Endodermal cell (in vitro differentiated cells): Measurements from ENCODE around the gene CHST11. TPM values are rescaled to one million over a fixed set of nuclear protein-coding genes. Genes with fewer than 3 reads are reported as not detected.

Experiments
- DNase-seq: peaks from one replicate; pipeline ENCODE4 v3.0.0-alpha.2; 2017
- H3K27ac ChIP-seq: 2 replicates; pipeline ENCODE4 v1.5.1; 2013; ENCODE audit warnings: mild to moderate bottlenecking, low read depth, low read length, moderate library complexity
- H3K27me3 ChIP-seq: 2 replicates; pipeline ENCODE4 v1.6.1; 2013; ENCODE audit warnings: mild to moderate bottlenecking, low read length, moderate library complexity; ENCODE audit not compliant: insufficient read depth, control insufficient read depth, poor library complexity, severe bottlenecking
- H3K36me3 ChIP-seq: 2 replicates; pipeline ENCODE4 v1.7.0; 2013; ENCODE audit warnings: mild to moderate bottlenecking, low read length, moderate library complexity; ENCODE audit not compliant: control insufficient read depth, insufficient read depth
- H3K4me1 ChIP-seq: one replicate; pipeline ENCODE4 v1.7.0; 2013; ENCODE audit warnings: low read length; ENCODE audit not compliant: control insufficient read depth, insufficient read depth
- H3K4me3 ChIP-seq: 2 replicates; pipeline ENCODE4 v1.5.1; 2013; ENCODE audit warnings: mild to moderate bottlenecking, low read length, moderate library complexity
- H3K9ac ChIP-seq: 2 replicates; pipeline ENCODE4 v1.6.1; 2013; ENCODE audit warnings: mild to moderate bottlenecking, low read length, moderate library complexity; ENCODE audit not compliant: poor library complexity, severe bottlenecking; ENCODE audit errors: extremely low read depth
- H3K9me3 ChIP-seq: 2 replicates; pipeline ENCODE4 v1.6.1; 2013; ENCODE audit warnings: mild to moderate bottlenecking, low read length, moderate library complexity; ENCODE audit not compliant: control insufficient read depth
- H3K27ac Mint-ChIP-seq: 2 replicates; pipeline ENCODE4 v1.8.0; 2020; ENCODE audit warnings: mixed read lengths
- H3K27me3 Mint-ChIP-seq: 2 replicates; pipeline ENCODE4 v1.8.0; 2021; ENCODE audit warnings: mild to moderate bottlenecking, mixed read lengths; ENCODE audit not compliant: insufficient read depth
- H3K36me3 Mint-ChIP-seq: 2 replicates; pipeline ENCODE4 v1.8.0; 2020; ENCODE audit warnings: low read depth, mixed read lengths
- H3K4me1 Mint-ChIP-seq: 2 replicates; pipeline ENCODE4 v1.8.0; 2020; ENCODE audit warnings: mixed read lengths
- H3K4me3 Mint-ChIP-seq: 2 replicates; pipeline ENCODE4 v1.8.0; 2020; ENCODE audit warnings: mild to moderate bottlenecking, moderate library complexity, mixed read lengths
- H3K9me3 Mint-ChIP-seq: 2 replicates; pipeline ENCODE4 v1.8.0; 2020; ENCODE audit warnings: mild to moderate bottlenecking, mixed read lengths
- WGBS, 2 experiments: methylation state at CpG; one replicate each; pipeline versions ENCODE4 v1.1.5 to v1.1.7; 2013; ENCODE audit warnings: missing lambda C conversion rate in 2 of 2, mixed read lengths in 1 of 2; ENCODE audit not compliant: insufficient coverage in 1 of 2, insufficient read length in 1 of 2; 5-methylcytosine and 5-hydroxymethylcytosine counted together
- total RNA-seq, 2 donors: library from RNA; stranded (reverse); fragmentation: NEBNext Ultra II Directional in 1 of 2; extraction: Animal tissue kit (Norgen Biotek cat#: 25700) in 1 of 2; gene quantifications; 2 replicates in 1 of 2; 3 replicates in 1 of 2; pipeline ENCODE4 v1.2.1, GENCODE V29; 2021
- TF ChIP-seq, protein P1 (sequence below): fragments of 200-600 bp; sonication (generic); conservative IDR thresholded peaks from 2 replicates; pipeline ENCODE4 v1.5.0; 2021; ENCODE audit warnings: antibody characterized with exemption, mild to moderate bottlenecking

The CHST11 gene
- total RNA-seq, 2 donors from 2014 or later: 30.7 to 36.2 TPM

GRCh38 chr12:104520242-104520900 is 63.6 kb downstream of the CHST11 start:
- H3K4me1 ChIP-seq: peaks cover 11% of the 10 kb centered on the region
- H3K36me3 Mint-ChIP-seq: no peaks in the 10 kb centered on the region
- H3K4me1 Mint-ChIP-seq: peaks cover 45% of the 10 kb centered on the region
- H3K27me3 Mint-ChIP-seq: no peaks in the 10 kb centered on the region
- H3K27ac ChIP-seq: no peak overlapping the region
- DNase-seq: no peak
- TF ChIP-seq, protein P1, sequence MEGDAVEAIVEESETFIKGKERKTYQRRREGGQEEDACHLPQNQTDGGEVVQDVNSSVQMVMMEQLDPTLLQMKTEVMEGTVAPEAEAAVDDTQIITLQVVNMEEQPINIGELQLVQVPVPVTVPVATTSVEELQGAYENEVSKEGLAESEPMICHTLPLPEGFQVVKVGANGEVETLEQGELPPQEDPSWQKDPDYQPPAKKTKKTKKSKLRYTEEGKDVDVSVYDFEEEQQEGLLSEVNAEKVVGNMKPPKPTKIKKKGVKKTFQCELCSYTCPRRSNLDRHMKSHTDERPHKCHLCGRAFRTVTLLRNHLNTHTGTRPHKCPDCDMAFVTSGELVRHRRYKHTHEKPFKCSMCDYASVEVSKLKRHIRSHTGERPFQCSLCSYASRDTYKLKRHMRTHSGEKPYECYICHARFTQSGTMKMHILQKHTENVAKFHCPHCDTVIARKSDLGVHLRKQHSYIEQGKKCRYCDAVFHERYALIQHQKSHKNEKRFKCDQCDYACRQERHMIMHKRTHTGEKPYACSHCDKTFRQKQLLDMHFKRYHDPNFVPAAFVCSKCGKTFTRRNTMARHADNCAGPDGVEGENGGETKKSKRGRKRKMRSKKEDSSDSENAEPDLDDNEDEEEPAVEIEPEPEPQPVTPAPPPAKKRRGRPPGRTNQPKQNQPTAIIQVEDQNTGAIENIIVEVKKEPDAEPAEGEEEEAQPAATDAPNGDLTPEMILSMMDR: no peak
- no peaks in the 10 kb centered on the region for H3K36me3 ChIP-seq
- no peak overlapping the region for H3K9ac ChIP-seq
- H3K9me3 Mint-ChIP-seq: no peaks in the 10 kb centered on the region
- no peaks in the 10 kb centered on the region for H3K9me3 ChIP-seq
- H3K4me3 ChIP-seq: no peak overlapping the region
- 79 to 89% methylated on average over 2 to 4 of the region's 4 CpGs for WGBS, 2 experiments
- no peak overlapping the region for H3K4me3 Mint-ChIP-seq
- H3K27ac Mint-ChIP-seq: no peak overlapping the region
- no peaks in the 10 kb centered on the region for H3K27me3 ChIP-seq

- 95 to 97% methylated on average over 4 of the region's 5 CpGs for WGBS, 2 experiments
- no peaks in the 10 kb centered on the region for H3K36me3 Mint-ChIP-seq
- H3K27ac Mint-ChIP-seq: no peak overlapping the region
Measured at GRCh38 chr12:104521731-104522130, 65.0 kb downstream of the CHST11 start.

GRCh38 chr12:104522985-104523722 is 66.4 kb downstream of the CHST11 start:
- Histone ChIP-seq H3K4me3 (no peak overlapping the region), H3K4me1 (peaks cover 28% of the 10 kb centered on the region), H3K36me3 (no peaks in the 10 kb centered on the region), H3K9ac (no peak overlapping the region), H3K9me3 (no peaks in the 10 kb centered on the region), H3K27me3 (no peaks in the 10 kb centered on the region), H3K27ac (no peak overlapping the region)
- TF ChIP-seq, protein P1: no peak
- no peak for DNase-seq
- WGBS, 2 experiments: 76 to 84% methylated on average over 3 to 4 of the region's 4 CpGs
- H3K9me3 Mint-ChIP-seq: peaks cover 2% of the 10 kb centered on the region
- peaks cover 61% of the 10 kb centered on the region for H3K4me1 Mint-ChIP-seq
- no peak overlapping the region for H3K4me3 Mint-ChIP-seq
- no peak overlapping the region for H3K27ac Mint-ChIP-seq
- H3K27me3 Mint-ChIP-seq: no peaks in the 10 kb centered on the region
- H3K36me3 Mint-ChIP-seq: peaks cover 3% of the 10 kb centered on the region

More at GRCh38 chr12:104521731-104522130, 65.0 kb downstream of the CHST11 start:
- no peak overlapping the region for H3K27ac ChIP-seq
- Mint-ChIP-seq H3K4me3 (no peak overlapping the region), H3K27me3 (no peaks in the 10 kb centered on the region), H3K4me1 (peaks cover 57% of the 10 kb centered on the region), H3K9me3 (no peaks in the 10 kb centered on the region)
- H3K4me1 ChIP-seq: peaks cover 22% of the 10 kb centered on the region
- TF ChIP-seq, protein P1: no peak
- H3K27me3 ChIP-seq: no peaks in the 10 kb centered on the region
- no peaks in the 10 kb centered on the region for H3K9me3 ChIP-seq
- DNase-seq: no peak
- H3K36me3 ChIP-seq: no peaks in the 10 kb centered on the region
- no peak overlapping the region for H3K4me3 ChIP-seq
- no peak overlapping the region for H3K9ac ChIP-seq
